Esophagus squamous epithelium (tissue), 5 donors: ENCODE results near the gene ZNF443. TPM values are rescaled to one million over a fixed set of nuclear protein-coding genes. Genes with fewer than 3 reads are reported as not detected.
"Not testable (repeated sequence)": the region's sequence is repeated elsewhere in the genome, so short reads cannot be mapped to it uniquely, and the experiment has no call there.

Experiments
- DNase-seq: peaks from one replicate; lab custom pipeline; 2025; lab: John Stamatoyannopoulos, UW
- H3K27ac ChIP-seq, 4 donors: fragments of 200-600 bp; sonication (generic); one replicate each; pipeline ENCODE4 v1.5.1; 2016 to 2019; ENCODE audit warnings: mild to moderate bottlenecking in 1 of 4
- H3K27me3 ChIP-seq, 4 donors: fragments of 200-600 bp; sonication (generic); 1 replicate in 3 of 4; 2 replicates in 1 of 4; pipeline versions ENCODE4 v1.5.1 to v1.6.0; 2017 to 2021; ENCODE audit warnings: antibody characterized with exemption in 1 of 4
- H3K36me3 ChIP-seq, 3 donors: fragments of 200-600 bp; sonication (generic); one replicate each; pipeline ENCODE4 v1.5.1; 2016 to 2019
- H3K4me1 ChIP-seq, 3 donors: fragments of 200-600 bp; sonication (generic); one replicate each; pipeline ENCODE4 v1.5.1; 2017 to 2019
- H3K4me3 ChIP-seq, 4 donors: fragments of 200-600 bp; sonication (generic); 1 replicate in 3 of 4; 2 replicates in 1 of 4; pipeline ENCODE4 v1.5.1; 2016 to 2019; ENCODE audit warnings: mild to moderate bottlenecking in 2 of 4, moderate library complexity in 1 of 4
- H3K9me3 ChIP-seq, 3 donors: fragments of 200-600 bp; sonication (generic); one replicate each; pipeline ENCODE4 v1.5.1; 2016 to 2019
- CTCF ChIP-seq, 6 experiments: fragments of 450-650 bp in 4 of 6; fragments of 200-600 bp in 2 of 6; sonication (generic) in 2 of 6; IDR thresholded peaks; one replicate each; pipeline ENCODE4 v1.5.1; 2016 to 2019; ENCODE audit warnings: antibody characterized with exemption in 6 of 6, mild to moderate bottlenecking in 4 of 6, moderate library complexity in 4 of 6
- POLR2A ChIP-seq, 4 donors: fragments of 450-650 bp; IDR thresholded peaks; one replicate each; pipeline ENCODE4 v1.6.1; 2017; ENCODE audit warnings: antibody characterized with exemption in 4 of 4, mild to moderate bottlenecking in 4 of 4, moderate library complexity in 3 of 4
- WGBS, 2 donors: methylation state at CpG; one replicate each; pipeline ENCODE4 v1.1.5; 2018; 5-methylcytosine and 5-hydroxymethylcytosine counted together
- intact Hi-C: fragments of 100-400 bp; cut with DNase I; formaldehyde crosslinking; loops from one replicate; pipeline ENCODE4 v1.15.0; 2022
- total RNA-seq, 4 donors: library from RNA; depleted of rRNA; stranded (reverse); fragments of >200 nt; gene quantifications; one replicate each; pipeline ENCODE4 v1.1.0, GENCODE V29; 2016
- donor health status: DM: yes; HTN: yes; CAD: no.

The ZNF443 gene
- total RNA-seq, 4 donors from 2014 or later = 1.7 to 6.4 (median 3.7) TPM

- Histone ChIP-seq H3K9me3 (peaks cover 0 to 50% (median 9%) of the 10 kb centered on the region in 3 donors), H3K36me3 (peaks cover 0 to 46% (median 8%) of the 10 kb centered on the region in 3 donors)
- H3K27me3 ChIP-seq, H3K4me1 ChIP-seq, H3K4me3 ChIP-seq, DNase-seq, H3K27ac ChIP-seq, intact Hi-C loops: not testable (repeated sequence)
- WGBS, 2 donors = 92 to 93% methylated on average over 6 of the region's 6 CpGs
These were observed 10.0 kb downstream of the ZNF443 start for GRCh38 chr19:12430726-12431299.

GRCh38 chr19:12425888-12426274 is 14.9 kb downstream of the ZNF443 start:
- H3K27ac ChIP-seq = no peak overlapping the region
- H3K36me3 ChIP-seq = peaks cover 0 to 45% (median 1%) of the 10 kb centered on the region in 3 donors
- 90 to 100% methylated on average over 3 to 4 of the region's 4 CpGs for WGBS, 2 donors
- peaks cover 0 to 63% (median 31%) of the 10 kb centered on the region in 3 donors for H3K9me3 ChIP-seq
- DNase-seq = no peak
- intact Hi-C loops = no loop called here
- TF ChIP-seq CTCF (IDR thresholded peaks at IDR 0.05) (no peak), POLR2A (IDR thresholded peaks at IDR 0.05) (no peak)
- no peak overlapping the region for H3K4me3 ChIP-seq
- no peaks in the 10 kb centered on the region for H3K27me3 ChIP-seq
- H3K4me1 ChIP-seq = no peaks in the 10 kb centered on the region

- no peak overlapping the region for H3K27ac ChIP-seq
- TF ChIP-seq CTCF (IDR thresholded peaks at IDR 0.05) (no peak), POLR2A (IDR thresholded peaks at IDR 0.05) (no peak)
- intact Hi-C loops = no loop called here
- no peaks in the 10 kb centered on the region for H3K4me1 ChIP-seq
- DNase-seq = no peak
- H3K27me3 ChIP-seq = no peaks in the 10 kb centered on the region
- H3K4me3 ChIP-seq = no peak overlapping the region
- peaks cover 0 to 58% (median 26%) of the 10 kb centered on the region in 3 donors for H3K9me3 ChIP-seq
- peaks cover 0 to 39% (median 0%) of the 10 kb centered on the region in 3 donors for H3K36me3 ChIP-seq
- WGBS, 2 donors = 86 to 89% methylated on average over 1 of the region's 2 CpGs
These were observed 15.5 kb downstream of the ZNF443 start for GRCh38 chr19:12425236-12425887.

GRCh38 chr19:12417273-12417672 is 23.5 kb downstream of the ZNF443 start:
- DNase-seq, H3K4me1 ChIP-seq, H3K36me3 ChIP-seq, H3K27ac ChIP-seq, H3K27me3 ChIP-seq, intact Hi-C loops, H3K4me3 ChIP-seq: not testable (repeated sequence)
- WGBS, 2 donors = 87 to 89% methylated on average over 5 of the region's 5 CpGs
- H3K9me3 ChIP-seq = peaks cover 0 to 33% (median 3%) of the 10 kb centered on the region in 3 donors

- intact Hi-C loops = no loop called here
- H3K4me1 ChIP-seq = no peaks in the 10 kb centered on the region
- WGBS, 2 donors = 88 to 95% methylated on average over 2 of the region's 2 CpGs
- H3K4me3 ChIP-seq = no peak overlapping the region
- peaks cover 0 to 19% (median 0%) of the 10 kb centered on the region in 3 donors for H3K9me3 ChIP-seq
- TF ChIP-seq CTCF (IDR thresholded peaks at IDR 0.05) (no peak), POLR2A (IDR thresholded peaks at IDR 0.05) (no peak)
- no peak overlapping the region for H3K27ac ChIP-seq
- no peak for DNase-seq
- no peaks in the 10 kb centered on the region for H3K36me3 ChIP-seq
- no peaks in the 10 kb centered on the region for H3K27me3 ChIP-seq
These were observed 28.9 kb downstream of the ZNF443 start for GRCh38 chr19:12411893-12412292.
